H9 (cell line): ENCODE results near the gene CARD8. TPM values are rescaled to one million over a fixed set of nuclear protein-coding genes. Genes with fewer than 3 reads are reported as not detected.

Experiments used
- DNase-seq: peaks from one replicate; pipeline ENCODE4 v3.0.0-alpha.2; 2017
- H2AFZ ChIP-seq: one replicate; pipeline ENCODE4 v1.6.1; 2013; ENCODE audit warnings: mild to moderate bottlenecking, low read length, control low read depth, moderate library complexity
- H2AK5ac ChIP-seq: 2 replicates; pipeline ENCODE4 v1.6.1; 2013; ENCODE audit warnings: low read length, control low read depth, mixed read lengths; ENCODE audit not compliant: insufficient read length
- H2BK120ac ChIP-seq: one replicate; pipeline ENCODE4 v1.6.1; 2013; ENCODE audit warnings: low read depth, mild to moderate bottlenecking, low read length, control low read depth, inconsistent platforms; ENCODE audit not compliant: poor library complexity, severe bottlenecking
- H2BK12ac ChIP-seq: 2 replicates; pipeline ENCODE4 v1.6.1; 2013; ENCODE audit warnings: low read length, control low read depth, mixed read lengths, low read depth; ENCODE audit not compliant: insufficient read length
- H2BK15ac ChIP-seq: 2 replicates; pipeline ENCODE4 v1.6.1; 2013; ENCODE audit warnings: low read depth, low read length, control low read depth
- H2BK20ac ChIP-seq: one replicate; pipeline ENCODE4 v1.6.1; 2013; ENCODE audit warnings: low read depth, mild to moderate bottlenecking, low read length, control low read depth, inconsistent platforms; ENCODE audit not compliant: poor library complexity, severe bottlenecking
- H2BK5ac ChIP-seq: 2 replicates; pipeline ENCODE4 v1.6.1; 2013; ENCODE audit warnings: low read length, control low read depth, mixed read lengths; ENCODE audit not compliant: insufficient read length
- H3K14ac ChIP-seq: 2 replicates; pipeline ENCODE4 v1.6.1; 2013; ENCODE audit warnings: low read length, control low read depth; ENCODE audit not compliant: insufficient read depth
- H3K18ac ChIP-seq: 2 replicates; pipeline ENCODE4 v1.6.1; 2013; ENCODE audit warnings: low read depth, mild to moderate bottlenecking, mixed read lengths, low read length, control low read depth; ENCODE audit not compliant: insufficient read length
- H3K23ac ChIP-seq: 2 replicates; pipeline ENCODE4 v1.6.1; 2013; ENCODE audit warnings: low read length, control low read depth, mixed read lengths, low read depth; ENCODE audit not compliant: insufficient read length
- H3K23me2 ChIP-seq: 2 replicates; pipeline ENCODE4 v1.6.1; 2013; ENCODE audit warnings: low read depth, mild to moderate bottlenecking, mixed read lengths, low read length, control low read depth; ENCODE audit not compliant: insufficient read length, poor library complexity, severe bottlenecking
- H3K27ac ChIP-seq: 2 replicates; pipeline ENCODE4 v1.5.1; 2013; ENCODE audit warnings: low read length, control low read depth, mixed read lengths, low read depth; ENCODE audit not compliant: insufficient read length
- H3K27me3 ChIP-seq: 2 replicates; pipeline ENCODE4 v1.6.1; 2013; ENCODE audit warnings: low read length, control low read depth, inconsistent platforms; ENCODE audit not compliant: insufficient read depth
- H3K4ac ChIP-seq: 2 replicates; pipeline ENCODE4 v1.6.1; 2013; ENCODE audit warnings: low read depth, mild to moderate bottlenecking, control low read depth, inconsistent platforms, low read length, moderate library complexity
- H3K4me1 ChIP-seq: 2 replicates; pipeline ENCODE4 v1.6.1; 2013; ENCODE audit warnings: low read length, control low read depth, inconsistent platforms; ENCODE audit not compliant: insufficient read depth
- H3K4me2 ChIP-seq: 2 replicates; pipeline ENCODE4 v1.6.1; 2013; ENCODE audit warnings: low read length, control low read depth, mixed read lengths; ENCODE audit not compliant: insufficient read length, insufficient read depth
- H3K56ac ChIP-seq: 2 replicates; pipeline ENCODE4 v1.6.1; 2013; ENCODE audit warnings: low read depth, mild to moderate bottlenecking, mixed read lengths, low read length, control low read depth; ENCODE audit not compliant: insufficient read length
- H3K79me1 ChIP-seq: 2 replicates; pipeline ENCODE4 v1.6.1; 2013; ENCODE audit warnings: low read depth, mild to moderate bottlenecking, moderate library complexity, low read length, control low read depth, inconsistent platforms; ENCODE audit not compliant: insufficient read depth, poor library complexity, severe bottlenecking
- H3K79me2 ChIP-seq: 2 replicates; pipeline ENCODE4 v1.6.1; 2013; ENCODE audit warnings: low read length, control low read depth, inconsistent platforms; ENCODE audit not compliant: insufficient read depth
- H3K9ac ChIP-seq: 2 replicates; pipeline ENCODE4 v1.6.1; 2013; ENCODE audit warnings: low read length, control low read depth, mixed read lengths; ENCODE audit not compliant: insufficient read length; ENCODE audit errors: extremely low read depth
- H3K9me3 ChIP-seq: one replicate; pipeline ENCODE4 v1.6.1; 2013; ENCODE audit warnings: low read depth, low read length, inconsistent platforms; ENCODE audit not compliant: control insufficient read depth
- H3T11ph ChIP-seq: one replicate; pipeline ENCODE4 v1.6.1; 2013; ENCODE audit warnings: mild to moderate bottlenecking, low read length, control low read depth, inconsistent platforms
- H4K20me1 ChIP-seq: one replicate; pipeline ENCODE4 v1.6.1; 2013; ENCODE audit not compliant: control insufficient read depth, insufficient read length, insufficient read depth
- H4K5ac ChIP-seq: 2 replicates; pipeline ENCODE4 v1.6.1; 2013; ENCODE audit warnings: low read depth, mild to moderate bottlenecking, mixed read lengths, low read length, control low read depth; ENCODE audit not compliant: insufficient read length
- H4K8ac ChIP-seq: replicated peaks from 2 replicates; pipeline ENCODE4 v1.6.1; 2013; ENCODE audit warnings: low read length, control low read depth, mixed read lengths, low read depth; ENCODE audit not compliant: insufficient read length
- H4K91ac ChIP-seq: 2 replicates; pipeline ENCODE4 v1.6.1; 2013; ENCODE audit warnings: low read depth, mild to moderate bottlenecking, moderate library complexity, mixed read lengths, low read length, control low read depth; ENCODE audit not compliant: insufficient read length
- H3K27ac Mint-ChIP-seq, 3 experiments: 2 replicates in 2 of 3; 3 replicates in 1 of 3; pipeline ENCODE4 v1.8.0; 2020 to 2021; ENCODE audit warnings: mixed read lengths in 3 of 3, mild to moderate bottlenecking in 1 of 3, moderate library complexity in 1 of 3
- H3K27me3 Mint-ChIP-seq: 2 replicates; pipeline ENCODE4 v1.8.0; 2021; ENCODE audit warnings: low read depth, mild to moderate bottlenecking, moderate library complexity, mixed read lengths
- H3K36me3 Mint-ChIP-seq, 3 experiments: 2 replicates in 2 of 3; 3 replicates in 1 of 3; pipeline ENCODE4 v1.8.0; 2020 to 2021; ENCODE audit warnings: low read depth in 3 of 3, mixed read lengths in 3 of 3; ENCODE audit not compliant: insufficient read depth in 1 of 3
- H3K4me1 Mint-ChIP-seq, 2 experiments: 2 replicates each; pipeline ENCODE4 v1.8.0; 2020; ENCODE audit warnings: mixed read lengths in 2 of 2
- H3K4me3 Mint-ChIP-seq, 2 experiments: 2 replicates in 1 of 2; 3 replicates in 1 of 2; pipeline ENCODE4 v1.8.0; 2020 to 2021; ENCODE audit warnings: mild to moderate bottlenecking in 2 of 2, mixed read lengths in 2 of 2, moderate library complexity in 1 of 2
- H3K9me3 Mint-ChIP-seq, 2 experiments: 2 replicates in 1 of 2; 3 replicates in 1 of 2; pipeline ENCODE4 v1.8.0; 2020; ENCODE audit warnings: mild to moderate bottlenecking in 2 of 2, mixed read lengths in 2 of 2, moderate library complexity in 1 of 2
- CTCF ChIP-seq: fragments of 200-600 bp; sonication (generic); conservative IDR thresholded peaks from 3 replicates; pipeline ENCODE4 v1.8.0; 2021; ENCODE audit warnings: antibody characterized with exemption, mild to moderate bottlenecking
- WGBS: extraction: QIAGEN DNeasy Blood & Tissue Kit; methylation state at CpG from one replicate; pipeline ENCODE4 v1.1.7; 2013; ENCODE audit warnings: missing lambda C conversion rate, low lambda C conversion rate, mixed read lengths; ENCODE audit not compliant: insufficient read length; ENCODE audit errors: extremely low coverage; 5-methylcytosine and 5-hydroxymethylcytosine counted together
- total RNA-seq: library from RNA; stranded (reverse); gene quantifications from 2 replicates; pipeline ENCODE4 v1.2.1, GENCODE V29; 2021

CARD8 gene
- total RNA-seq, 1 experiment from 2014 or later: 21.0 TPM

- no peak for DNase-seq
- H3K27ac Mint-ChIP-seq: peak overlapping the region; percentile 29 to 94 (median 39); a peak in 3 of 7 replicates
Measured at GRCh38 chr19:48194844-48195830, 60.6 kb downstream of the CARD8 start.

More at GRCh38 chr19:48194844-48195830, 60.6 kb downstream of the CARD8 start:
- no peak overlapping the region for H4K8ac ChIP-seq
- H3T11ph ChIP-seq: no peak overlapping the region
- no peak overlapping the region for H3K18ac ChIP-seq
- no peak overlapping the region for H3K56ac ChIP-seq
- H3K9me3 Mint-ChIP-seq: peaks cover 0 to 3% of the 10 kb centered on the region in 2 experiments; a peak in 1 of 5 replicates
- no peak overlapping the region for H3K27ac ChIP-seq
- no peaks in the 10 kb centered on the region; the same call in 1 of the 2 replicates for H3K27me3 Mint-ChIP-seq
- no peak overlapping the region for H2BK120ac ChIP-seq
- H2BK5ac ChIP-seq: no peak overlapping the region
- H2BK12ac ChIP-seq: no peak overlapping the region
- H4K5ac ChIP-seq: no peak overlapping the region
- no peak overlapping the region for H2AFZ ChIP-seq
- H3K23me2 ChIP-seq: no peaks in the 10 kb centered on the region
- H4K91ac ChIP-seq: no peak overlapping the region
- H3K14ac ChIP-seq: no peak overlapping the region
- no peak overlapping the region for H3K4me3 Mint-ChIP-seq
- H2AK5ac ChIP-seq: no peak overlapping the region
- H2BK15ac ChIP-seq: no peak overlapping the region
- H3K23ac ChIP-seq: no peak overlapping the region
- no peak overlapping the region for H3K9ac ChIP-seq
- H3K79me1 ChIP-seq: no peaks in the 10 kb centered on the region
- H3K4me1 Mint-ChIP-seq: peaks cover 24 to 29% of the 10 kb centered on the region in 2 experiments
- H4K20me1 ChIP-seq: no peaks in the 10 kb centered on the region
- peaks cover 6 to 19% (median 8%) of the 10 kb centered on the region in 3 experiments; a peak in 6 of 7 replicates for H3K36me3 Mint-ChIP-seq
- H3K79me2 ChIP-seq: no peaks in the 10 kb centered on the region
- no peak overlapping the region for H3K4me2 ChIP-seq
- no peak overlapping the region for H2BK20ac ChIP-seq
- H3K4ac ChIP-seq: no peak overlapping the region
- TF ChIP-seq CTCF: no peak
- WGBS: no CpG with 5 or more reads among the region's 95 CpGs
- no peaks in the 10 kb centered on the region for H3K27me3 ChIP-seq
- H3K4me1 ChIP-seq: 0 out of 2 replicates have a peak, but pooled peaks cover 2% of the 10 kb centered on the region
- no peaks in the 10 kb centered on the region for H3K9me3 ChIP-seq
